Natural killer cell (primary cell): ENCODE measurements around the gene RNPC3. TPM values are rescaled to one million over a fixed set of nuclear protein-coding genes. Genes with fewer than 3 reads are reported as not detected.
"Not testable (repeated sequence)": the region's sequence is repeated elsewhere in the genome, so short reads cannot be mapped to it uniquely, and the experiment has no call there.

Experiments used
- ATAC-seq, 3 donors: fragments of 150-1000 bp in 2 of 3; fragments of 200-7000 bp in 1 of 3; cut with Tn5 transposase; 1 replicate in 1 of 3; 2 replicates in 2 of 3; pipeline ENCODE4 v1.10.0; 2021; ENCODE audit warnings: mild to moderate bottlenecking in 2 of 3, moderate library complexity in 2 of 3
- DNase-seq, 2 donors: peaks; one replicate each; pipeline versions ENCODE4 v3.0.0 to v3.0.0-alpha.2; 2013 to 2021; ENCODE audit warnings: mixed read lengths in 1 of 2
- H3K27ac ChIP-seq: one replicate; pipeline ENCODE4 v1.5.1; 2013; ENCODE audit warnings: mild to moderate bottlenecking, low read length
- H3K27me3 ChIP-seq: one replicate; pipeline ENCODE4 v1.6.1; 2013; ENCODE audit warnings: low read length; ENCODE audit not compliant: control insufficient read depth, insufficient read depth
- H3K36me3 ChIP-seq: one replicate; pipeline ENCODE4 v1.6.1; 2013; ENCODE audit warnings: low read length; ENCODE audit not compliant: control insufficient read depth, insufficient read depth
- H3K4me1 ChIP-seq: one replicate; pipeline ENCODE4 v1.6.1; 2013; ENCODE audit warnings: low read length; ENCODE audit not compliant: control insufficient read depth, insufficient read depth
- H3K4me3 ChIP-seq: one replicate; pipeline ENCODE4 v1.5.1; 2013; ENCODE audit warnings: low read length
- H3K9me3 ChIP-seq: one replicate; pipeline ENCODE4 v1.6.1; 2013; ENCODE audit warnings: low read length; ENCODE audit not compliant: control insufficient read depth, insufficient read depth
- H3K27ac Mint-ChIP-seq, 2 donors: one replicate each; pipeline ENCODE4 v1.8.0; 2022; ENCODE audit warnings: mild to moderate bottlenecking in 2 of 2, mixed read lengths in 2 of 2, moderate library complexity in 1 of 2
- H3K27me3 Mint-ChIP-seq, 2 donors: one replicate each; pipeline ENCODE4 v1.8.0; 2022; ENCODE audit warnings: low read depth in 2 of 2, mixed read lengths in 2 of 2
- H3K36me3 Mint-ChIP-seq: one replicate; pipeline ENCODE4 v1.8.0; 2022; ENCODE audit warnings: mixed read lengths
- H3K4me1 Mint-ChIP-seq, 2 donors: one replicate each; pipeline ENCODE4 v1.8.0; 2022; ENCODE audit warnings: mixed read lengths in 2 of 2
- H3K4me3 Mint-ChIP-seq: one replicate; pipeline ENCODE4 v1.8.0; 2022; ENCODE audit warnings: mild to moderate bottlenecking, moderate library complexity, mixed read lengths
- H3K9me3 Mint-ChIP-seq, 2 donors: one replicate each; pipeline ENCODE4 v1.8.0; 2022; ENCODE audit warnings: mixed read lengths in 2 of 2
- CTCF ChIP-seq: fragments of 200-600 bp; IDR thresholded peaks from one replicate; pipeline ENCODE4 v1.8.0; 2022; ENCODE audit warnings: antibody characterized with exemption
- WGBS: methylation state at CpG from one replicate; pipeline ENCODE4 v1.1.7; 2013; ENCODE audit warnings: missing lambda C conversion rate; ENCODE audit not compliant: insufficient coverage; 5-methylcytosine and 5-hydroxymethylcytosine counted together
- intact Hi-C: fragments of 100-400 bp; cut with micrococcal nuclease; formaldehyde crosslinking; loops from one replicate; pipeline ENCODE4 v1.14.2; 2022
- total RNA-seq, 4 donors: library from RNA; stranded (reverse); fragments of 120-200 nt in 1 of 4; gene quantifications; one replicate each; pipeline versions ENCODE4 v1.2.3 to v1.2.4, GENCODE V29; 2013 to 2022

Gene RNPC3
- total RNA-seq, 3 donors from 2014 or later (not counting 1 experiment from before 2014, with no cell fraction given) = 42.9 to 56.7 (median 44.8) TPM

GRCh38 chr1:103541431-103541830 lies 15.9 kb downstream of the RNPC3 start:
- H3K36me3 ChIP-seq = peaks cover 83% of the 10 kb centered on the region
- no peak for TF ChIP-seq CTCF
- H3K4me1 Mint-ChIP-seq = no peaks in the 10 kb centered on the region
- peaks cover 9% of the 10 kb centered on the region for H3K36me3 Mint-ChIP-seq
- no peaks in the 10 kb centered on the region for H3K27me3 ChIP-seq
- no peaks in the 10 kb centered on the region for H3K4me1 ChIP-seq
- H3K4me3 Mint-ChIP-seq = no peak overlapping the region
- no peak overlapping the region for H3K4me3 ChIP-seq
- H3K27me3 Mint-ChIP-seq = no peaks in the 10 kb centered on the region
- ATAC-seq (no peak), DNase-seq (no peak)
- H3K9me3 Mint-ChIP-seq = no peaks in the 10 kb centered on the region
- H3K27ac ChIP-seq = no peak overlapping the region
- 100% methylated on average over 1 of the region's 3 CpGs for WGBS
- no peak overlapping the region for H3K27ac Mint-ChIP-seq
- intact Hi-C loops = no loop called here
- H3K9me3 ChIP-seq = no peaks in the 10 kb centered on the region

- TF ChIP-seq CTCF = no peak
- ATAC-seq = no peak
- 100% methylated on average over 1 of the region's 1 CpG for WGBS
- Histone ChIP-seq H3K27ac (no peak overlapping the region), H3K4me1 (no peaks in the 10 kb centered on the region), H3K9me3 (no peaks in the 10 kb centered on the region), H3K36me3 (peaks cover 83% of the 10 kb centered on the region), H3K4me3 (no peak overlapping the region), H3K27me3 (no peaks in the 10 kb centered on the region)
- H3K9me3 Mint-ChIP-seq = no peaks in the 10 kb centered on the region
- no peak for DNase-seq
- H3K4me3 Mint-ChIP-seq = no peak overlapping the region
- no peak overlapping the region for H3K27ac Mint-ChIP-seq
- H3K4me1 Mint-ChIP-seq = no peaks in the 10 kb centered on the region
- H3K36me3 Mint-ChIP-seq = peaks cover 18% of the 10 kb centered on the region
- intact Hi-C loops = no loop called here
- no peaks in the 10 kb centered on the region for H3K27me3 Mint-ChIP-seq
Measured at GRCh38 chr1:103546496-103546895, 21.0 kb downstream of the RNPC3 start.

GRCh38 chr1:103547840-103548239 lies 22.3 kb downstream of the RNPC3 start:
- H3K27me3 Mint-ChIP-seq = no peaks in the 10 kb centered on the region
- no peak overlapping the region for H3K27ac Mint-ChIP-seq
- intact Hi-C loops = no loop called here
- DNase-seq = no peak
- H3K4me3 ChIP-seq = no peak overlapping the region
- no peaks in the 10 kb centered on the region for H3K9me3 Mint-ChIP-seq
- peaks cover 12% of the 10 kb centered on the region for H3K36me3 Mint-ChIP-seq
- no peaks in the 10 kb centered on the region for H3K27me3 ChIP-seq
- no peak overlapping the region for H3K4me3 Mint-ChIP-seq
- no peak for ATAC-seq
- H3K36me3 ChIP-seq = peaks cover 84% of the 10 kb centered on the region
- H3K9me3 ChIP-seq = no peaks in the 10 kb centered on the region
- TF ChIP-seq CTCF = no peak
- no peaks in the 10 kb centered on the region for H3K4me1 Mint-ChIP-seq
- H3K27ac ChIP-seq = no peak overlapping the region
- 100% methylated on average over 3 of the region's 3 CpGs for WGBS
- H3K4me1 ChIP-seq = no peaks in the 10 kb centered on the region

- no peak for DNase-seq
- Histone ChIP-seq H3K4me1 (no peaks in the 10 kb centered on the region), H3K36me3 (peaks cover 6% of the 10 kb centered on the region), H3K9me3 (no peaks in the 10 kb centered on the region), H3K27ac (no peak overlapping the region), H3K27me3 (no peaks in the 10 kb centered on the region), H3K4me3 (no peak overlapping the region)
- intact Hi-C loops = no loop called here
- H3K27ac Mint-ChIP-seq = no peak overlapping the region
- no peak for TF ChIP-seq CTCF
- no peaks in the 10 kb centered on the region for H3K36me3 Mint-ChIP-seq
- H3K4me3 Mint-ChIP-seq = no peak overlapping the region
- no peaks in the 10 kb centered on the region for H3K9me3 Mint-ChIP-seq
- H3K4me1 Mint-ChIP-seq = peaks cover 0 to 9% of the 10 kb centered on the region in 2 donors
- ATAC-seq = no peak
- no peaks in the 10 kb centered on the region for H3K27me3 Mint-ChIP-seq
Measured at GRCh38 chr1:103560427-103560826, 34.9 kb downstream of the RNPC3 start.

- intact Hi-C loops, H3K4me1 Mint-ChIP-seq, H3K27me3 ChIP-seq, H3K4me3 Mint-ChIP-seq, H3K9me3 Mint-ChIP-seq, H3K9me3 ChIP-seq, H3K27me3 Mint-ChIP-seq, H3K4me1 ChIP-seq, ATAC-seq, H3K4me3 ChIP-seq, H3K27ac ChIP-seq, DNase-seq, H3K36me3 Mint-ChIP-seq, H3K36me3 ChIP-seq: not testable (repeated sequence)
- peak overlapping the region in 1 of 2 donors; percentile 7 for H3K27ac Mint-ChIP-seq
- 92% methylated on average over 3 of the region's 3 CpGs for WGBS
Measured at GRCh38 chr1:103561124-103561523, 35.6 kb downstream of the RNPC3 start.
